Measurements from ENCODE around the gene TLE4.
"Not testable (repeated sequence)": the region's sequence is repeated elsewhere in the genome, so short reads cannot be mapped to it uniquely, and the experiment has no call there.

The TLE4 gene

GRCh38 chr9:79639354-79639753 lies 67.6 kb downstream of the TLE4 start:
- DNase-seq: no peak

DNA sequence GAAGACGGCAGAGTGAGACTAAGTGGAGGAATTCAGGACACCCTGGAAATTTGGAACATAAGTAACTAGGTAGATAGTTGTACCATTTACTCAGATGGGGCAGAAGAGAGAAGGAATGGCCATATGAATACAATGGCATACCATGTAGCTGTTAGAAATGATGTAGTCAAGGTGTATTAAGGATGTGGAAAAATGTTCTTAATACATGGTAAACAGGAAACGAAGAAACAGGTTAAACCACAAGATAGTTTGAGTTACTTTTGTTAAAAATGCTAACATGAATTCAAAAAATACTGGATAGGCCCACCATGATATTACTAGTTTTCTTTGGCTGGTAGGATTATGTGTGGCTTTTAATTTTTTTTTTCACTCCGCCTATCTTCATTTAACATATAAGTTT lies 68.3 kb downstream of the TLE4 start:
- not testable (repeated sequence) for DNase-seq

DNA sequence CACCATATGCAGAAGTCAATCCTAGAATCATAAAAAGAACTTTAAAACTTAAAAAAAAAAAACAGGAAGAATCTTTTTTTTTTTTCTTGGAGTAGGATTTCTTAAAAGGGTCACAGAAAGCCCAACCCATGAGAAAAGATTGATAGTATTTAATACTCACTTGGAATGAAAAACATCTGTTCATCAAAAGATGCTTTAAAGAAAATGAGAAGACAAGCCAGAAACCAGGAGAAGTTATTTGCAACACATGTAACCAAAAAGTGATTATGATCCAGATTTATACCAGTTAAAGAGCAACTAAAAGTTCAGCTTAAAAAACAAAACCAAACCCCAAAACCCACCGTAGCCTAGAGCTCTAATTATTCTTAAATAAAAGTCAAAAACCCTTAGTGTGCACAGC lies 69.3 kb downstream of the TLE4 start:
- DNase-seq: no peak

DNA sequence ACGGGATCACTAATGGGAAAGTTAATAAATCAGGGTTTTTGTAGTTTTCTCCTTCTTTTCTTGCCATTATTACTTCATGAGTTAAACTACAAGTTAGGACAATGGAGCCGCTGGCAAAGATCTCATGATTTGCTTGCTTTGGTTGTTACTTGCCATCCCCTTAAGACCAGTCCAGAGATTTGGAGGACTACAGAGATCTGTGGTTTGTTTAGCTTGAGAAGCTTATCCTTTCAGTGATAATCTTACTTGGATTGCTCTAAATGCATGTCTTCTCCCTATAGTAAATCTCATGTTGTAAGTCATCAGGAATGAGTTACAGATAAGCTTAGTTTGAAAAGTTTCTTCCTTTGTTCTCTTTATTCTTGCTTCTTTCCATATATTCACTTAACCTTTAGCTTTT lies 70.9 kb downstream of the TLE4 start:
- DNase-seq: no peak

DNA sequence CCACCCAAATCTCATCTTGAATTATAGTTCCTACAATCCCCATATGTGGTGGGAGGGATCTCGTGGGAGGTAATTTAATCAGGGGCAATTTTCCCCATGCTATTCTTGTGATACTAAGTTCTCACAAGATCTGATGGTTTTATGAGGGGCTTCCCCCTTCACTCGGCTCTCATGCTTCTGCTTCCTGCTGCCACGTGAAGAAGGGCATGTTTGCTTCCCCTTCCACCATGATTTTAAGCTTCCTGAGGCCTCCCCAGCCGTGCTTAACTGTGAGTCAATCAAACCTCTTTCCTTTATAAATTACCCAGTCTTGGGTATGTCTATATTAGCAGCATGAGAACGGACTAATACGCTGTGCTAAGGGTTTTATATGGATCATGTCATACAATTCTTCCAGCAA lies 72.3 kb downstream of the TLE4 start:
- no peak for DNase-seq

- DNase-seq: no peak
Observed at GRCh38 chr9:79644601-79645000, 72.8 kb downstream of the TLE4 start.

GRCh38 chr9:79645110-79645509 lies 73.3 kb downstream of the TLE4 start:
- DNase-seq: no peak

GRCh38 chr9:79646096-79646495 lies 74.3 kb downstream of the TLE4 start:
- no peak for DNase-seq

DNA sequence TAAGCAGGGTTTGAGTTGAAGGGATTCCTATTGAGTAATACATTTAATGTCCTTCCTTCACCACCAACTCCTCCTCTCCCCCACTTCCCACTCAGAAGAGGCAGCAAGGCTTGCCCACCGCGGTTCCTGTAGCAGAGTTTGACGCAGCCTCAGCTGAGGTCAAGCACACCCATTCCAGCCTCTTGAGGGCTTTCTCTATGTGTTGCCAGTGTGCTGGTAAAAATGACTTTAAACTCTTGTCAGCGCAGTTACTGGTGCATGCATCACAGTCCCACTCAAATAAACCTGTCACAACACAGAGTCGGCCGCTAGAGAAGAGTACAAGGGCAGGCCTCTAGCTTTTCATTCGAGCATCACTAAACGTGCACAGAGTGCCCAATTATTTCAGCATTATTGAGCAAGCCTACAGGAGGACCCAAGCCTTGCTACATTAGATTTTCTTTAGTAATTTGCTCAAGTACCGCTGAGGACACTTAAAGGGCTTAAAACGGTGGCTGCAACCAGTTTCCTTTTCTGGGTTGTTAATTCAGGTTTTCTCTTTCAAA lies 79.6 kb downstream of the TLE4 start:
- DNase-seq: no peak

- no peak for DNase-seq
Observed at GRCh38 chr9:79652598-79652997, 80.8 kb downstream of the TLE4 start.

DNA sequence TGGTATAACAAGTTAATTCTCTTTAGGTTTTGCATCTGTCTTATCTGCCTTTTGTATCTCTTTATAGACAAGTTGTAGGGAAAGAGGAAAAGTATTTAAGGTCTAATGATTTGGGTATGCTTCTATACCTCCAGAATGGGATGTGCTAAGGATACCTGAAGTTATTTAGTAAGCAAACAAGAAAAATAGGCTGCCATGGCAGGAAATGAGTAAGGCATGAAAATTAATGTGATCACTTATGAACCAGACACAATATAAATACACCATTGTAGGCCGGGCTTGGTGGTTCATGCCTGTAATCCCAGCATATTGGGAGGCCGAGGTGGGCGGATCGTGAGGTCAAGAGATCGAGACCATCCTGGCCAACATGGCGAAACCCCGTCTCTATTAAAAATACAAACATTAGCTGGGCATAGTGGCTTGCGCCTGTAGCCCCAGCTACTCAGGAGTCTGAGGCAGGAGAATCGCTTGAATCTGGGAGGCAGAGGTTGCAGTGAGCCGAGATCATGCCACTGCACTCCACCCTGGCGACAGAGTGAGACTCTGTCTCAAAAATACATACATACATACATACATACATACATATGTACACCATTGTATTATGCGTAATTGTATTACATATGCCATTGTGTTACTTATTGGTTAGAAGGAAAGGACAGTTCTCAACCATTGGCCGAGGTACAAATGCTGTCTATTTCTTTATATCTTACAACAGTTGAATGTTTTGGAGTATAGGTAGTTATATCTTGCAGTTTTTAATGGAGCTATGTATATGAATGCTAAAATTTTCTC lies 83.0 kb downstream of the TLE4 start:
- DNase-seq: not testable (repeated sequence)

DNA sequence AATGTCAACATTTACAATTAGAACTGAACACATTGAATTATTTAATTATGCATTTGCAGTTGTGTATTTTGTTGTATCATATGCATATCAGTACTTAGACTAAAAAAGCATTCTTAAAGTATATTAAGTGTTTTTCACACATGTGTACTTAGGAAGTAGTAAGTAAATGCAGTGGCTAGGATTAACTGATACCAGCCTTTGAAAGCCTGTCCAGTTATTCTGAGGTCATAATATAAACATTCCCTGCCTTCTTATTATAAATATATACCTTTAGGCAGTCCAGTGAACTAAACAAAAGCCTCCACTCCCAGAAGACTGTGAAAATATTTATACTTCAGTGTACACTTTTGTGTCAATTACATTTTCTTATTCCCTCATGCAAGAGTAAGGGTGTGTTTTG lies 83.8 kb downstream of the TLE4 start:
- DNase-seq: no peak

DNA sequence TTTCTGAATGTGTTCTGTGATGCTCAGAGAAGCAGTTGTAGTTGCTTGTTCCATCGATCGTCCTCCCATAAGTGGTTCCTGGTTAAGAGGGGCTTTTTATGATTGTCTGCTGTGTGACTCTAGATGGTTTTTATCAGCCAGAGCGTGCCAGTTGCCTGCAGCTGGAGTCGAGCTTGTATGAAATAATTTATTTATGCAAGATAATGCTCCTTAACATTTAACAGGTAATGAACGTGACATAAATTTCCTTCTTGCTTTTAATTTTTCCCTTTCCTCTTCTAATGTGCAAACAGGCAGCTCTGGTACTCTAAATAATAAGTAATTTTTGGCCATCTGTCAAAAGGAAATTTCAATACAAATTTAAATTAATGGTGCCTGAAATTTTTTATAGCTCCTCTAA lies 84.4 kb downstream of the TLE4 start:
- DNase-seq: no peak

GRCh38 chr9:79657891-79658290 lies 86.1 kb downstream of the TLE4 start:
- no peak for DNase-seq

GRCh38 chr9:79658926-79659325 lies 87.2 kb downstream of the TLE4 start:
- DNase-seq: no peak

GRCh38 chr9:79660615-79661014 lies 88.8 kb downstream of the TLE4 start:
- DNase-seq: no peak

- DNase-seq: no peak
Observed at GRCh38 chr9:79661279-79661678, 89.5 kb downstream of the TLE4 start.

GRCh38 chr9:79661886-79662536 lies 90.2 kb downstream of the TLE4 start:
- no peak for DNase-seq

DNA sequence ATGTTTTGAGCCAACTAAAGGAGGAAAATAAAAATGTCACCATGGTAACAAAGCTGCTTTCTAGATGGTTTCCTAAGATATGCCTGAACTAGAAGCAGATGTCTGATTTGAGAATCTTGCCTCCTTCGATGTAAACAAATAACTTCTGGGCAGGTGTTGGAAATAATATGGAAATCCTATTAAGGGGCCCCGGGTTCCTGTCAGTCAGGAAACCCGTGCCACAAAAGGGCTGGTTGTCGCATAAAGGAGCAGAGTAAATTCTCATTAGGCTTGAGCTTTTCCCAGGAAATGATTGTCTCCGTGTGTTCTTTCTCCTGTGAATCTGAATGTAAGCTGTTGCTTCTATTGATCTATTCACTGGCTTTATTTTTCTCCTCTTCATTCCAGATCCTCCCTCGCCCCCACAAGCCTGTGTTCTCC lies 90.8 kb downstream of the TLE4 start:
- DNase-seq: no peak

GRCh38 chr9:79663300-79663699 lies 91.5 kb downstream of the TLE4 start:
- no peak for DNase-seq

DNA sequence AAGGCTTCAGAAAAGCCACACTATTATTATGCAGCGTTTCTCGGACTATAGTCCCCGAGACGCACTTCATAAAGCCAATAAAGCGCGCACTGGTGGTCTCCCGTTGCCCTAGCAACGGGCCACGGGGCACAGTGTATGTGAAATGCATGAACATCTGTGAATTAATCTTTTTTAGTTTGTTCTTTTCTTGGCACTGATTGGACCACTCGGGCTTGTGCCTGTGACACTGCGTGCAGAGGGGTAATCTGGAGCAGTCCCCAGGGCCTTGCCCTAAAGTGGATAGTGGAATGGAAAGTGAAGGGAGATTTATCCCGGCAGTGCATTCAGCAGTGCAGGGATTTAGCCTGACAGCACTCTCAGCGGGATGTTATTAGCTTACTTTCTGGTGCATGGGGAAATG lies 92.1 kb downstream of the TLE4 start:
- DNase-seq: no peak

DNA sequence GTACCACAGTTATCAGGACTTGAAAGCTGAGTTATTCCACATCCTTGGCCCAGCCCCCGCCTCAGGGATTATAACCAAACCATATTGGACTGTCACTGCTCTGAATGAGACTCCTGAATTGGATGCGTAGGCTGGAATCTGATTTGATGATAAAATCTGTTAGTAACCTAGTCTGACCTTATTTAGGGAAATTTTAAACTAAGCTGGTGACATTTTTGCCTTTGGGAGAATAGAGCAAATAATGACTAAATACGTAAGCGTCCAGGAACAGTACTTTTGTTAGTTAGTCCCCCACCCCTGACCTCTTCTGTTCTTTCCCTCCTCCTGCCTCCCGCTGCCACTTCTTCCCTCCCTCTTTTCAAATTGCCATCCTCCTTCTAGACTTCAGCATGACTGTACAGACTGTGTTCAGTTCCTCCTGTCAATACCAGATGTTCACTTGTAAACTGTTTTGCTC lies 92.6 kb downstream of the TLE4 start:
- DNase-seq: no peak

DNA sequence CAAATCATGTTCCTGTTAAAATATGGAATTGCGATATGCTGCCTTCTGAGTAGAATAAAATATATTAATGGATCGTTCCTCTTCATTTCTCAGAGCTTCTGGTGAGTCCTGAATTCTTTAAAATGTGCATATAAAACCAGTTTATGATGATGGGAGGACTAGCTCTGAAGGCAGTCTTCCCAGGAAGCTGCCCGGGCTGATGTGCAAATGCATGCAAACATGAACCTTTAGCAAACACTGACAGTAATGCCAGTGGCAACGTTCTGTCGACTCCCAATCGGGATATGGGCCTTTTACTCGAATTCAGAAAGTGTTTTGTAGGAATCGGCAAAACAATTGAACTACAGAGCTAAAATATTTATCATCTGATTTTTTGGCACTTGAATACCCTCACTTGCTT lies 93.6 kb downstream of the TLE4 start:
- no peak for DNase-seq

DNA sequence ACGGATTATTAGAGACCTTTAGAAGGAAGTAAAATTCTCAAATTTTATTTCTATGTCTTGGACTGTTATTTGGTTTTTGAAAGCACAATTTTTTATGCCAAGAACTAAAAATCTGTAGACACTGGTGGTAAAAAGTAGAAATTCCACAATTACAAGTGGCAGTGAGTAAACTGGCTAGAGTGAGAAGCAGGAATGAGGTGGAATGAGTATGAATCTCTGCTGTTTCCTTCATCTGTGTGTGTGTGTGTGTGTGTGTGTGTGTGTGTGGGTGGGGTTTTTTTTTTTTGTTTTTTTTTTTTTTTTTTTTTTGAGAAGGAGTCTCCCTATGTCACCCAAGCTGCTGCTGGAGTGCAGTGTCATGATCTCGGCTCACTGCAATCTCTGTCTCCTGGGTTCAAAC lies 94.2 kb downstream of the TLE4 start:
- no peak for DNase-seq
